ENCODE measurements around the gene USP38. TPM values are rescaled to one million over a fixed set of nuclear protein-coding genes. Genes with fewer than 3 reads are reported as not detected.

The USP38 gene
- total RNA-seq, 4 donors from 2014 or later, result 18.8 to 24.1 (median 19.9) TPM

DNA sequence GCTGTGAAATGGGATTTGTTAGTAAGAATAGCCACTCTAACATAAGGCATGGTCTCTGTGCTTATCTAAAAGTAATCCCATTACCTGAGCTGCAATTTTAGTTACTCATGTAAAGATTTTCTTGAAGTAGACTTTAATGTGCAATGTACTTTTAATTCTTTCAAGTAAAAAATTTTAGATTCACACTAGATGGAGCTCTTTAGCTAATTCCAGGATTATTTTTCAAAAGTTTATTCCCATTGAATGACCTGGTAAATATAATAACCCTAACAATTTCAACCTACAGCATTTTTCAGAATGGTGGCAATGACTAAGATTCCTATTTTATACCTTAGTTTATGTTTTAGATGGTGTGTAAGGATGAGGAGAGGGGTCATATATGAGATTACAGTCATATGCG lies 18.1 kb downstream of the USP38 start:
- Histone ChIP-seq H3K4me1 (peaks cover 0 to 25% (median 0%) of the 10 kb centered on the region in 4 donors), H3K27me3 (no peaks in the 10 kb centered on the region), H3K9me3 (no peaks in the 10 kb centered on the region), H3K36me3 (peaks cover 0 to 56% (median 4%) of the 10 kb centered on the region in 3 donors), H3K4me3 (no peak overlapping the region), H3K27ac (no peak overlapping the region)
- WGBS, 2 donors, result 96 to 98% methylated on average over 1 of the region's 1 CpG
- no peak for DNase-seq (ENCODE audit: low spot score in 2 of 2)
- no peak for TF ChIP-seq EP300 (IDR thresholded peaks at IDR 0.05)
- TF ChIP-seq, protein P1, sequence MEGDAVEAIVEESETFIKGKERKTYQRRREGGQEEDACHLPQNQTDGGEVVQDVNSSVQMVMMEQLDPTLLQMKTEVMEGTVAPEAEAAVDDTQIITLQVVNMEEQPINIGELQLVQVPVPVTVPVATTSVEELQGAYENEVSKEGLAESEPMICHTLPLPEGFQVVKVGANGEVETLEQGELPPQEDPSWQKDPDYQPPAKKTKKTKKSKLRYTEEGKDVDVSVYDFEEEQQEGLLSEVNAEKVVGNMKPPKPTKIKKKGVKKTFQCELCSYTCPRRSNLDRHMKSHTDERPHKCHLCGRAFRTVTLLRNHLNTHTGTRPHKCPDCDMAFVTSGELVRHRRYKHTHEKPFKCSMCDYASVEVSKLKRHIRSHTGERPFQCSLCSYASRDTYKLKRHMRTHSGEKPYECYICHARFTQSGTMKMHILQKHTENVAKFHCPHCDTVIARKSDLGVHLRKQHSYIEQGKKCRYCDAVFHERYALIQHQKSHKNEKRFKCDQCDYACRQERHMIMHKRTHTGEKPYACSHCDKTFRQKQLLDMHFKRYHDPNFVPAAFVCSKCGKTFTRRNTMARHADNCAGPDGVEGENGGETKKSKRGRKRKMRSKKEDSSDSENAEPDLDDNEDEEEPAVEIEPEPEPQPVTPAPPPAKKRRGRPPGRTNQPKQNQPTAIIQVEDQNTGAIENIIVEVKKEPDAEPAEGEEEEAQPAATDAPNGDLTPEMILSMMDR (IDR thresholded peaks at IDR 0.05), result peak in 4 of 5 experiments; percentile 22 to 47 (median 30)

DNA sequence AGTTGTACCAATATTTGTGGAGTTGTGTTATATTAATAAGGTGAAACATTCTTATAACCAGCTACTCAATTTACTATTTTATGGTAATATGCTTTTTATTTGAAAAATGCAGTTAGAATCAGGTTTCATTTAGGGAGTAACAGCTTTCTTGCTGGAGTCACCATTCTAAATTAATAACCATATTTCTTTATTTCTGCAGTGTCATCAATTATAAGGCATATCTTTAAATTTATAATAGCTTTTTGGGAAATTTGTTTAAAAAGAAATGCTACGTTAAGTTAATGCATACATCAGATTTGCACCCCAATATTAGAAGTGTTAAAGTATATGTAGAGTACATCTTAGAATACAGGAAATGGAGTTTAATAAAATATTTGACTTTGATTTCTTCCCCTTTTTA lies 18.9 kb downstream of the USP38 start:
- Histone ChIP-seq H3K4me1 (peaks cover 0 to 32% (median 0%) of the 10 kb centered on the region in 4 donors), H3K36me3 (peaks cover 0 to 49% (median 4%) of the 10 kb centered on the region in 3 donors), H3K27me3 (no peaks in the 10 kb centered on the region), H3K4me3 (no peak overlapping the region), H3K27ac (no peak overlapping the region), H3K9me3 (no peaks in the 10 kb centered on the region)
- 79 to 90% methylated on average over 1 of the region's 1 CpG for WGBS, 2 donors
- no peak for DNase-seq (ENCODE audit: low spot score in 2 of 2)
- TF ChIP-seq, protein P1 (IDR thresholded peaks at IDR 0.05), result no peak
- no peak for TF ChIP-seq POLR2A (IDR thresholded peaks at IDR 0.05)
- TF ChIP-seq EP300 (IDR thresholded peaks at IDR 0.05), result no peak

DNA sequence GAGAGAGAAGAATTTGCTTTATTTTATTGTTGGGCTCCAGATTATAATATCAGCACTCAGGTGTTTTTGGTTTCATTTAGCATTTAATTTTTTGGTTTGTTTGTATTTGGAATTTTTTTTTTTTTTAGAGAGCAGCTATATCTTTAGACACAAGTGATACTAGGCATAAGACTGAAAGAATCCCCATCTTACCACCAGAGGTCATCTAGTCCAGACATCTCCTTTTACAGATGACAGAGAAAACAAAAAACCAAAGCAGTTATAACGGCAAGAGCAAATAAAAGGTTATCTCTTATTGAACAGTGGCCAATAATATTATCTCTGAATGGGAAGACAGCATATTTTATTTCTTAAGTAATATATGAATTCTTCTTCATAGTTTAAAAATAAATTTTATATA lies 22.8 kb downstream of the USP38 start:
- no peak for DNase-seq (ENCODE audit: low spot score in 2 of 2)
- Histone ChIP-seq H3K27ac (no peak overlapping the region), H3K36me3 (peaks cover 0 to 43% (median 4%) of the 10 kb centered on the region in 3 donors), H3K27me3 (no peaks in the 10 kb centered on the region), H3K4me3 (no peak overlapping the region), H3K9me3 (no peaks in the 10 kb centered on the region), H3K4me1 (peaks cover 0 to 29% (median 0%) of the 10 kb centered on the region in 4 donors)
- TF ChIP-seq, protein P1 (IDR thresholded peaks at IDR 0.05), result peak; percentile 19 to 44 (median 31)
- TF ChIP-seq POLR2A (IDR thresholded peaks at IDR 0.05), result no peak
- TF ChIP-seq EP300 (IDR thresholded peaks at IDR 0.05), result no peak
- WGBS, 2 donors, result 12 to 13% methylated on average over 1 of the region's 1 CpG

DNA sequence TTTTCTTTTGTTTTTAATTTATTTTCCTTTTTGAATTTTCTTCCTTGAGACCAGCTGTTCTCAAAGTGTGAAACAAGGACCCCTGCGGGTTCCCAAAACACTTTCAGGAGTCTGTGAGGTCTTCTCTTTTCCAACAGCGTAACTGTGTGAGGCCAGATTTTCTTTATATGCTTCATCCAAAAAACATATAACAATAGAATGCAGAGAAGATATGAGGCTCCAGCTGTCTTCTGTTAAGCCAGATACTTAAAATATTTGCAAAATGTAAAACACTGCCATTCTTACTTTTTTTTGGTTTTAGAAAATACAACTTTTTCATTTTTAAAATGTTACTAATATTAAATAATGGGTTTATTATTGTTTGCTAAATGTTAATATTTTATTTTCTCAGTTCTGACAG lies 27.8 kb downstream of the USP38 start:
- 77 to 80% methylated on average over 2 of the region's 2 CpGs for WGBS, 2 donors

DNA sequence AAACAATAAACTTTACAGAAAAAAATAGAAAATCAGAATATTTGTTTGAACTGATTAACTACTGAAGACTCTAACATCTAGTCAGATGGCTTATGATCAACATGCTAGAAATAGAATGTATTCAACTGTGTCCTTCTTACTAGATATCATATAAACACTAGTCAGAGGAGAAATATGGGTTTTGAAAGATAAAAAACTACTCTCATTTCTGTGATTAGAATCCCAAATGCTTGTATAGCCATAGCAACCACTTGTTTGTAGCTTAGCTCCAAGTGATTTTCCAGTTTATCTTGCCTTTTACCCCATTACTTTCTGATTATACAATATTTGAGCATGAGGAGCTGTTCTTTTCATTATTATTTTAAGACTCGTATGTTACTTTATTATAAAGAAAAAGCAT lies 31.2 kb downstream of the USP38 start:
- Histone ChIP-seq H3K4me1 (peaks cover 0 to 19% (median 3%) of the 10 kb centered on the region in 4 donors), H3K4me3 (no peak overlapping the region), H3K27me3 (no peaks in the 10 kb centered on the region), H3K27ac (no peak overlapping the region), H3K9me3 (no peaks in the 10 kb centered on the region), H3K36me3 (peaks cover 0 to 36% (median 12%) of the 10 kb centered on the region in 3 donors)
- no peak for DNase-seq (ENCODE audit: low spot score in 2 of 2)
- WGBS, 2 donors, result 60 to 69% methylated on average over 1 of the region's 1 CpG
- TF ChIP-seq EP300 (IDR thresholded peaks at IDR 0.05) (no peak), POLR2A (IDR thresholded peaks at IDR 0.05) (no peak)
- TF ChIP-seq, protein P1 (IDR thresholded peaks at IDR 0.05), result no peak

More for the DNA sequence above, 27.8 kb downstream of the USP38 start:
- Histone ChIP-seq H3K9me3 (no peaks in the 10 kb centered on the region), H3K36me3 (peaks cover 0 to 37% (median 12%) of the 10 kb centered on the region in 3 donors), H3K27ac (no peak overlapping the region), H3K27me3 (no peaks in the 10 kb centered on the region), H3K4me3 (no peak overlapping the region), H3K4me1 (peaks cover 0 to 25% (median under 1%) of the 10 kb centered on the region in 4 donors)
- no peak for DNase-seq (ENCODE audit: low spot score in 2 of 2)
- TF ChIP-seq EP300 (IDR thresholded peaks at IDR 0.05) (no peak), POLR2A (IDR thresholded peaks at IDR 0.05) (no peak)
- TF ChIP-seq, protein P1 (IDR thresholded peaks at IDR 0.05), result no peak
